WTC11 (cell line): ENCODE results near the gene KLHL1. TPM values are rescaled to one million over a fixed set of nuclear protein-coding genes. Genes with fewer than 3 reads are reported as not detected.

Experiments
- ATAC-seq: fragments of 200-7000 bp; cut with Tn5 transposase; 2 replicates; pipeline ENCODE4 v1.10.0; 2021; ENCODE audit warnings: mild to moderate bottlenecking, moderate library complexity
- CTCF ChIA-PET: fragments of 300-600 bp; sonication (Branson Sonifier 250); formaldehyde crosslinking; loops from one replicate; lab custom pipeline; 2021; ENCODE audit warnings: antibody characterized with exemption; lab: Charles Lee
- POLR2A ChIA-PET: fragments of 350-600 bp; sonication (Branson Sonifier 250); formaldehyde crosslinking; loops from one replicate; lab custom pipeline; 2021; ENCODE audit warnings: antibody characterized with exemption; lab: Charles Lee
- DNase-seq: peaks from one replicate; pipeline ENCODE4 v3.0.0; 2021; ENCODE audit warnings: low spot score
- H3K27ac Mint-ChIP-seq: 2 replicates; pipeline ENCODE4 v1.8.0; 2021; ENCODE audit warnings: mixed read lengths
- H3K27me3 Mint-ChIP-seq: 2 replicates; pipeline ENCODE4 v1.8.0; 2021; ENCODE audit warnings: low read depth, mild to moderate bottlenecking, moderate library complexity, mixed read lengths
- H3K36me3 Mint-ChIP-seq: 2 replicates; pipeline ENCODE4 v1.8.0; 2021; ENCODE audit warnings: mixed read lengths
- H3K4me1 Mint-ChIP-seq: 2 replicates; pipeline ENCODE4 v1.8.0; 2022; ENCODE audit warnings: mixed read lengths
- H3K4me3 Mint-ChIP-seq: 2 replicates; pipeline ENCODE4 v1.8.0; 2021; ENCODE audit warnings: mild to moderate bottlenecking, moderate library complexity, mixed read lengths
- H3K9me3 Mint-ChIP-seq: 2 replicates; pipeline ENCODE4 v1.8.0; 2021; ENCODE audit warnings: mixed read lengths
- AFF4 ChIP-seq: sonication (generic); formaldehyde crosslinking; IDR thresholded peaks from 2 replicates; pipeline ENCODE4 v1.8.1; 2023; ENCODE audit warnings: mild to moderate bottlenecking, missing genetic modification reagents, borderline replicate concordance
- ATF1 ChIP-seq: sonication (generic); formaldehyde crosslinking; IDR thresholded peaks from 2 replicates; pipeline ENCODE4 v1.8.1; 2023; ENCODE audit warnings: mild to moderate bottlenecking, moderate library complexity, missing genetic modification reagents
- CDX4 ChIP-seq: fragments of 250-450 bp; sonication (Bioruptor Pico); IDR thresholded peaks from 2 replicates; pipeline ENCODE4 v1.9.0; 2021; ENCODE audit warnings: moderate library complexity, mild to moderate bottlenecking, inconsistent platforms, borderline replicate concordance
- ELF4 ChIP-seq: sonication (generic); formaldehyde crosslinking; IDR thresholded peaks from 2 replicates; pipeline ENCODE4 v1.8.1; 2022; ENCODE audit warnings: low read depth, mild to moderate bottlenecking, moderate library complexity, missing genetic modification reagents
- FOXK1 ChIP-seq: sonication (generic); formaldehyde crosslinking; IDR thresholded peaks from 2 replicates; pipeline ENCODE4 v1.8.0; 2022; ENCODE audit warnings: mild to moderate bottlenecking, moderate library complexity, missing genetic modification reagents
- FOXP4 ChIP-seq: sonication (generic); formaldehyde crosslinking; IDR thresholded peaks from 2 replicates; pipeline ENCODE4 v1.8.0; 2022; ENCODE audit warnings: mild to moderate bottlenecking, missing genetic modification reagents
- GABPB1 ChIP-seq: sonication (generic); formaldehyde crosslinking; IDR thresholded peaks from 2 replicates; pipeline ENCODE4 v1.8.1; 2023; ENCODE audit warnings: mild to moderate bottlenecking, missing genetic modification reagents
- GTF2I ChIP-seq: fragments of 250-450 bp; sonication (Bioruptor Pico); conservative IDR thresholded peaks from 2 replicates; pipeline ENCODE4 v1.4.0; 2021; ENCODE audit warnings: mild to moderate bottlenecking
- MAX ChIP-seq: sonication (generic); formaldehyde crosslinking; IDR thresholded peaks from 2 replicates; pipeline ENCODE4 v1.8.0; 2022; ENCODE audit warnings: mild to moderate bottlenecking, missing genetic modification reagents
- MYBL2 ChIP-seq: sonication (generic); formaldehyde crosslinking; IDR thresholded peaks from 2 replicates; pipeline ENCODE4 v1.8.1; 2023; ENCODE audit warnings: mild to moderate bottlenecking, moderate library complexity, missing genetic modification reagents
- NR1H2 ChIP-seq: sonication (generic); formaldehyde crosslinking; IDR thresholded peaks from 2 replicates; pipeline ENCODE4 v1.9.0; 2021; ENCODE audit warnings: mild to moderate bottlenecking, moderate library complexity, missing genetic modification reagents
- NR2C2 ChIP-seq: sonication (generic); formaldehyde crosslinking; IDR thresholded peaks from 2 replicates; pipeline ENCODE4 v1.8.0; 2022; ENCODE audit warnings: mild to moderate bottlenecking, missing genetic modification reagents
- SP1 ChIP-seq: sonication (generic); formaldehyde crosslinking; conservative IDR thresholded peaks from 2 replicates; pipeline ENCODE4 v1.8.1; 2022; ENCODE audit warnings: missing genetic modification reagents
- TCF7 ChIP-seq: sonication (generic); formaldehyde crosslinking; IDR thresholded peaks from 2 replicates; pipeline ENCODE4 v1.8.0; 2022; ENCODE audit warnings: mild to moderate bottlenecking, low read depth, missing genetic modification reagents, moderate library complexity
- TP53 ChIP-seq: sonication (generic); formaldehyde crosslinking; IDR thresholded peaks from 2 replicates; pipeline ENCODE4 v1.8.1; 2023; ENCODE audit warnings: mild to moderate bottlenecking, missing genetic modification reagents
- ZNF396 ChIP-seq: fragments of 250-450 bp; sonication (Bioruptor Pico); IDR thresholded peaks from 2 replicates; pipeline ENCODE4 v1.8.0; 2021; ENCODE audit warnings: mild to moderate bottlenecking, moderate library complexity, borderline replicate concordance
- ZSCAN18 ChIP-seq: fragments of 250-450 bp; sonication (Bioruptor Pico); IDR thresholded peaks from 2 replicates; pipeline ENCODE4 v2.1.2; 2022; ENCODE audit warnings: mild to moderate bottlenecking, moderate library complexity
- total RNA-seq: library from RNA; stranded (reverse); gene quantifications from 3 replicates; pipeline ENCODE4 v1.2.3, GENCODE V29; 2021
- TF ChIP-seq, protein P1 (sequence below): sonication (generic); formaldehyde crosslinking; IDR thresholded peaks from 2 replicates; pipeline ENCODE4 v1.8.1; 2023; ENCODE audit warnings: mild to moderate bottlenecking, missing genetic modification reagents, moderate library complexity
- TF ChIP-seq, protein P2 (sequence below): fragments of 250-450 bp; sonication (Bioruptor Pico); IDR thresholded peaks from 2 replicates; pipeline ENCODE4 v1.9.0; 2021; ENCODE audit warnings: mild to moderate bottlenecking, borderline replicate concordance

The KLHL1 gene
- total RNA-seq, 1 experiment from 2014 or later, result not detected

- TF ChIP-seq FOXP4 (CRISPR knock-in tag), result no peak
- no peak for TF ChIP-seq SP1 (CRISPR knock-in tag)
- TF ChIP-seq GABPB1 (CRISPR knock-in tag), result no peak
- TF ChIP-seq ZNF396, result no peak
- TF ChIP-seq, protein P1, sequence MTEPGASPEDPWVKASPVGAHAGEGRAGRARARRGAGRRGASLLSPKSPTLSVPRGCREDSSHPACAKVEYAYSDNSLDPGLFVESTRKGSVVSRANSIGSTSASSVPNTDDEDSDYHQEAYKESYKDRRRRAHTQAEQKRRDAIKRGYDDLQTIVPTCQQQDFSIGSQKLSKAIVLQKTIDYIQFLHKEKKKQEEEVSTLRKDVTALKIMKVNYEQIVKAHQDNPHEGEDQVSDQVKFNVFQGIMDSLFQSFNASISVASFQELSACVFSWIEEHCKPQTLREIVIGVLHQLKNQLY (CRISPR knock-in tag), result no peak
- TF ChIP-seq NR2C2, result no peak
- no peak for TF ChIP-seq AFF4 (CRISPR knock-in tag)
- no peak for TF ChIP-seq GTF2I
These were observed 9.2 kb upstream of the KLHL1 start (continued) for GRCh38 chr13:70117338-70117905.

- Mint-ChIP-seq H3K27me3 (peaks cover 36% of the 10 kb centered on the region), H3K27ac (no peak within 1 kb of the TSS), H3K4me1 (peaks cover 6% of the 10 kb centered on the region; the same call in 1 of the 2 replicates), H3K9me3 (no peaks in the 10 kb centered on the region), H3K4me3 (peak within 1 kb of the TSS; percentile 72), H3K36me3 (no peaks in the 10 kb centered on the region)
- ATAC-seq, result peak; percentile 87
- POLR2A ChIA-PET, result no interaction called here
- 0 out of 2 replicates have a peak, but pooled peaks have one; percentile 27 for TF ChIP-seq TP53 (CRISPR knock-in tag)
- TF ChIP-seq MAX (CRISPR knock-in tag), result peak; percentile 62; the same call in 1 of the 2 replicates
- no peak for TF ChIP-seq TCF7 (CRISPR knock-in tag)
- CTCF ChIA-PET, result interaction anchor here (2.2 kb wide), 1 partner anchor 9 kb away, joined by 8 read pairs; no protein-coding TSS in a partner anchor
- DNase-seq, result peak; percentile 40
These were observed 562 bp downstream of the KLHL1 start, which contains the start of gene ATXN8OS for GRCh38 chr13:70107498-70108281. ATXN8OS (plus strand) TSS chr13:70107826.

GRCh38 chr13:70107125-70107497 is 1.1 kb downstream of the KLHL1 start:
- Mint-ChIP-seq H3K4me3 (peak overlapping the region; percentile 72), H3K4me1 (peaks cover 6% of the 10 kb centered on the region; the same call in 1 of the 2 replicates), H3K36me3 (no peaks in the 10 kb centered on the region), H3K9me3 (no peaks in the 10 kb centered on the region), H3K27me3 (peaks cover 36% of the 10 kb centered on the region), H3K27ac (no peak overlapping the region)
- CTCF ChIA-PET, result interaction anchor here (2.2 kb wide), 1 partner anchor 9 kb away, joined by 8 read pairs; no protein-coding TSS in a partner anchor
- POLR2A ChIA-PET, result no interaction called here
- DNase-seq, result no peak
- peak; percentile 18 for ATAC-seq
- TF ChIP-seq MYBL2 (CRISPR knock-in tag), result no peak
- no peak for TF ChIP-seq ZSCAN18 (CRISPR knock-in tag)
- TF ChIP-seq FOXK1 (CRISPR knock-in tag), result no peak
- TF ChIP-seq, protein P2, sequence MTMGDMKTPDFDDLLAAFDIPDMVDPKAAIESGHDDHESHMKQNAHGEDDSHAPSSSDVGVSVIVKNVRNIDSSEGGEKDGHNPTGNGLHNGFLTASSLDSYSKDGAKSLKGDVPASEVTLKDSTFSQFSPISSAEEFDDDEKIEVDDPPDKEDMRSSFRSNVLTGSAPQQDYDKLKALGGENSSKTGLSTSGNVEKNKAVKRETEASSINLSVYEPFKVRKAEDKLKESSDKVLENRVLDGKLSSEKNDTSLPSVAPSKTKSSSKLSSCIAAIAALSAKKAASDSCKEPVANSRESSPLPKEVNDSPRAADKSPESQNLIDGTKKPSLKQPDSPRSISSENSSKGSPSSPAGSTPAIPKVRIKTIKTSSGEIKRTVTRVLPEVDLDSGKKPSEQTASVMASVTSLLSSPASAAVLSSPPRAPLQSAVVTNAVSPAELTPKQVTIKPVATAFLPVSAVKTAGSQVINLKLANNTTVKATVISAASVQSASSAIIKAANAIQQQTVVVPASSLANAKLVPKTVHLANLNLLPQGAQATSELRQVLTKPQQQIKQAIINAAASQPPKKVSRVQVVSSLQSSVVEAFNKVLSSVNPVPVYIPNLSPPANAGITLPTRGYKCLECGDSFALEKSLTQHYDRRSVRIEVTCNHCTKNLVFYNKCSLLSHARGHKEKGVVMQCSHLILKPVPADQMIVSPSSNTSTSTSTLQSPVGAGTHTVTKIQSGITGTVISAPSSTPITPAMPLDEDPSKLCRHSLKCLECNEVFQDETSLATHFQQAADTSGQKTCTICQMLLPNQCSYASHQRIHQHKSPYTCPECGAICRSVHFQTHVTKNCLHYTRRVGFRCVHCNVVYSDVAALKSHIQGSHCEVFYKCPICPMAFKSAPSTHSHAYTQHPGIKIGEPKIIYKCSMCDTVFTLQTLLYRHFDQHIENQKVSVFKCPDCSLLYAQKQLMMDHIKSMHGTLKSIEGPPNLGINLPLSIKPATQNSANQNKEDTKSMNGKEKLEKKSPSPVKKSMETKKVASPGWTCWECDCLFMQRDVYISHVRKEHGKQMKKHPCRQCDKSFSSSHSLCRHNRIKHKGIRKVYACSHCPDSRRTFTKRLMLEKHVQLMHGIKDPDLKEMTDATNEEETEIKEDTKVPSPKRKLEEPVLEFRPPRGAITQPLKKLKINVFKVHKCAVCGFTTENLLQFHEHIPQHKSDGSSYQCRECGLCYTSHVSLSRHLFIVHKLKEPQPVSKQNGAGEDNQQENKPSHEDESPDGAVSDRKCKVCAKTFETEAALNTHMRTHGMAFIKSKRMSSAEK, result no peak
- no peak for TF ChIP-seq ELF4
- TF ChIP-seq NR1H2 (CRISPR knock-in tag), result no peak
- no peak for TF ChIP-seq CDX4 (CRISPR knock-in tag)
- TF ChIP-seq ATF1 (CRISPR knock-in tag), result no peak
